GM19193 (cell line): ENCODE results near the gene VTI1A.

Experiments used
- POLR2A ChIP-seq: IDR thresholded peaks from 4 replicates; pipeline ENCODE4 v1.6.1; 2011; ENCODE audit not compliant: insufficient read depth, insufficient read length; ENCODE audit errors: extremely low read depth

VTI1A gene

DNA sequence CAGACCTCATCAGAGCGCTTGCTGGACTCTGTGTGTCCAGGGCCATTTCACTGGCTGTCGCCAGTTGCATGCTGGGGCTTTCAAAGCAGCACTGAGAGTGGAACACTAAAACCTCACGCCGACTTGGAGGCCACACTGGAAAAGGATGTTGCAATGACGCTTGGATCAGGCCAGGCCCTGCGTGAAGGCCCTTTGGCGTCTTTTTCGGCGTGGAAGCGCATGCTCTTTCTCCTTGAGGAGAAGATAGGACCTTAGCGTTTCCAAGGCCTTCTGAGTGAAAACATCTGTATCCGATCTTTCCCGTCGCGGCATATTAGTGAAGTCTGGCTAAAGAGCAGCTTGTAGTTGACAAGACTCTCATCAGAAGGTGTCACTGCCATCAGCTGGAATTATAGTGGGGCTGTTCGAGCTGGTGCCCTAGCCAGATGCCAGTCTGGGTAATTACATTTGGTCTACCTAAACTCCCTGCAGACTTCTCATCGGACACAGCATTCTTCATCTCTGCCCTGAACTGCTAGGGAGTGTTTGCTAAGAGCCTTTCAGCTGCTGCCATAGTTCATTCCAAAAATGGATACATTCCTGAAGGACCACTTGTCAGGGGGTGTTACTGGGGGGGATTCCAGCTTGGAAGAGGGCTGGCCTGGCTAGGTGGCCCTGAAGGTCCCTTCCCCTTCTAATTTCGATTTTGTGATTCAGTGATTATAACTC is 335.3 kb downstream of the VTI1A start:
- no peak for TF ChIP-seq POLR2A

- no peak for TF ChIP-seq POLR2A
Observed at GRCh38 chr10:112783351-112784021, 336.5 kb downstream of the VTI1A start.

DNA sequence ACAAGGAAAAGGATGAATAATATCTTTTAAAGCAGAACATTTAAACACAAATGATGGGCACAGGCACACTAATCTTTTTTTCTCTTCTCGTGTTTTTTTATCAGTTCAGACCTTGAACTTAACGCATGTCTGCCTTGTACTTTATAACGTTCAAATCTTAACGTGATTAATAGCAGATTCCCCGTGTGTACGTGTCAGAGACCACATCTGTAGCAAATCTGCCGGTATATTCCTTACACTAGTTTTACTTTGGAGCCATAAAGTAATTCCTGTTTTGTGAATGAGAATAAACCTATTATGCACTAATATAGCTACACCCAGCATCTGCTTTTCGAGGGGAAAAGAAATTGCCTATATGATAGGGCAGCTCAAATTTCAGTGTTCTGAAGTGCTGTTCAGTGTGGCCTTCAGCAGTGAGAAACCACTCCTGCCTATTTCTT is 337.0 kb downstream of the VTI1A start:
- no peak for TF ChIP-seq POLR2A

- TF ChIP-seq POLR2A: no peak
Observed at GRCh38 chr10:112785089-112785488, 338.1 kb downstream of the VTI1A start.

- TF ChIP-seq POLR2A: no peak
Observed at GRCh38 chr10:112789248-112789647, 342.2 kb downstream of the VTI1A start.

DNA sequence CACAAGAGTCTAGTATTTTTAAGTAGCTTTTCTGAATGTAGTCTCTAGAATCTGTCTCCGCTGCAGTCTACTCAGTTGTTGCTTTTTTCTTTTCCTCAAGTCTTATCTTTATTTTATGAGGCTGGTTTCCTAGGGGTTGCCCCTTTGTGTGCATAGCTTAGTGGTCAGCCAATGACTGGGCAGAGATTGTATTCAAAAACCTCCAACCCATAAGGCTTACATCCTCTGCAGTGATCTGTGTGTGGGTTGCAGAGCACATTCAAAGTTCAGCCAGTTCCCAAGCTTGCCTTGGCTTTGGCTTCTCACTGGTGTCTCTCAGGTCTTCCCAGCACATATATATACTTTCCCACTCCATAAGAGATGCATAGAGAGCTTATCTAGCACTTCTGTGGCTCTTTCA is 343.0 kb downstream of the VTI1A start:
- TF ChIP-seq POLR2A: no peak

- TF ChIP-seq POLR2A: no peak
Observed at GRCh38 chr10:112790921-112791320, 343.9 kb downstream of the VTI1A start.

- no peak for TF ChIP-seq POLR2A
Observed at GRCh38 chr10:112791447-112791846, 344.4 kb downstream of the VTI1A start.

- no peak for TF ChIP-seq POLR2A
Observed at GRCh38 chr10:112792487-112793201, 345.6 kb downstream of the VTI1A start.

DNA sequence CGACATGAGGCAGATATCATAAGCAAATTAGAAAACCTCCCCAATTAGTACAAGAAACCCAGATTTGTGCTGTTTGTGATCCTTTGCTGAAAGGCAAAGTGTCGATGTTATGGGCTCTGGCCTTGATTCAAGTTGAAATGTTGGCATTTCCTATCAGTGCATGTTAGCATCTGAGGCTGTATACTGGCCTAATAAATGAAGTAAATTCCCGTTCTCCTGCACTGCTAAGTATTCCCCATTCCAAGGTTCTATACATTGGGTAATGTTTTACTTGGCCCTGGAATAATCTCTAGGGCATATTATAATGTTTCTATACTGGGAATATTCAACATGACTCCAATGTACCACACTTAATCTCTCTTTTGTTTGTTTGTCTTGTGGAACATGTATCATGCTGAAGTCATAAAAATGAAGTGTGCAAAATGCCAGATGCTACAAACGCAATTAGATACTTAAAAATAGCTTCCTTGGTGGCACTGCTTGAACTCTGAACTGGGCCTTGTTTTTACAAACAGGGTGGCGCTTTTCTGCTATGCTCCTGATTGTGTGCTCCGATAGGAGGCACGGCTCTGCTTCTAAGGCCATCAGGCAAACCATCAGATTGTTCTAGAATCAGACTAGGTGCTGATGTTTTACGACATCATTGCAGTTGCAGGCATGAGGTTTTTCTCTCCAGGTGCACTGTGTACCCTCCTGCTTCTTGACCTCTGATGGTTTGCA is 346.3 kb downstream of the VTI1A start:
- no peak for TF ChIP-seq POLR2A

DNA sequence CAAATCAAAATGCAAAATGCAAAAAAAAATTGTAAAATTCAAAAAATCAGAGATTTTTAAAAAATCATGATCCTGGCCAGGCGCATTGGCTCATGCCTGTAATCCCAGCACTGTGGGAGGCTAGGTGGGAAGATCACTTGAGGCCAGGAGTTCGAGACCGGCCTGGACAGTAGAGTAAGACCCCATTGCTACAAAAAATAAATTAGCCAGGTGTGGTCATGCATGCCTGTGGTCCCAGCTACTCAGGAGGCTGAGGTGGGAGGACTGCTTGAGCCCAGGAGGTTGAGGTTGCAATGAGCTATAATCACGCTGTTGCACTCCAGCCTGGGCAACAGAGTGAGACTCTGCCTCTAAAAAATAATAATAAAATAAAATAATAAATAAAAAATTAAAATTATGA is 347.2 kb downstream of the VTI1A start:
- TF ChIP-seq POLR2A: no peak

DNA sequence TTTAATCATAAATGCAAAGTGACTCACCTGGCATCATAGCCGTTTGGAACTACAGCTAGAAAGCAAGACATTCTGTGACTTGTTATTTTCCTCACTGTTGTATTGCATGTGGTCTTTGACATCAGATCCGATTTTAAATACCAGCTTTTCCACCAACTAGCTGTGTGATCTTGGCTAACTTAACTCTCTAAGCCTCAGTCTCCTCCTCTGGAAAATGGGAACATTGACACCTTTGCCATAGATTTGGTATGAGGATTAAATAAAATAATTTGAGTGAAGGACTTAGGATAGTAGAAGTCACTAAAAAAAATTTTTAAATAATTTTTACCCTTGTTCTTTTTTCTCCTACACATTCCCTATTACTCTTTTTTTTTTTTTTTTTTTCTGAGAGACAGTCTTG is 348.1 kb downstream of the VTI1A start:
- TF ChIP-seq POLR2A: no peak

- TF ChIP-seq POLR2A: no peak
Observed at GRCh38 chr10:112797197-112797596, 350.2 kb downstream of the VTI1A start.

DNA sequence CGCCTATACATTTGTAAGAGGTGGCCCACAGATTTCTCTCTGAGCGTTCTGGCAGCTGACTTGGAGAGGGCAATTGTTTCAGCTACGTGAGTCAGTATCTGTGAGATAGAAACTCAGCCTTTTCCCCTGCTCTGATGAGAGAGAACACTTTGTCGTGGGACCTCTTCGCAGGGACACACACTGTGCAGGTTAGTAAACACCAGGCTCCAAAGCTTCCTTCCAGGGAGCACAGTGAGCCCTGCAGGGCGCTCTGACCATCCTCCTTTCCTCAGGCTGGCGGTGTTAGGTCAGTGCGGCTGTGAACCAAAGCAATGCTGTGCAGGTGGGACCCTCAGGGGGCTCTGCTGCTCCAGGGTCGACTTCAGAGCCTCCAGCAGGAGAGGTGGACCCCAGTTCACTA is 350.8 kb downstream of the VTI1A start:
- TF ChIP-seq POLR2A: no peak

DNA sequence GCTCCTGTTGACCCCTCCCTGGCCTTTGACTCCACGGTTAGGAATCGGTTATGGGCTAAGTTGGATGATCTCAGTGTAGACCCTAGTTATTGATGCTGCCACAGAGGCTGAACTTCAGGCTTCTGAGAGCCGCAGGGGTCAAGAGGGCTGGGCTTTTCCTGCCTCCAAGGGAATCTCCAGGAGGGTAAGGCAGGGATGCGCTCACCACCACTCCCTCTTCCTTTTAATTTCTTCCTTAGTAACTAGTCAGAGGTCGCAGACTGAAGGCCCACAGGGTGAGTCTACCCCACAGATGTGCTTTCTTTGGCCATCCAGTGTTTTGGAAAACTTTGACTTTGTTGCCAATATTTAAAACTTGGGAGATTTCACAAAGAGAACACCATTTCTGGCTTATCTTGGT is 352.0 kb downstream of the VTI1A start:
- no peak for TF ChIP-seq POLR2A
